DOHH2 (cell line): ENCODE data around the gene ASB1.

Experiments used
- CTCF ChIP-seq: fragments of 200-600 bp; sonication (generic); IDR thresholded peaks from one replicate; pipeline ENCODE4 v1.5.1; 2014; ENCODE audit warnings: antibody characterized with exemption, mild to moderate bottlenecking, low read depth, low read length; ENCODE audit not compliant: poor library complexity, severe bottlenecking
- EZH2phosphoT487 ChIP-seq: fragments of 200-600 bp; sonication (generic); IDR thresholded peaks from 2 replicates; pipeline ENCODE4 v1.6.1; 2017; ENCODE audit warnings: borderline replicate concordance, mild to moderate bottlenecking, antibody characterized with exemption, low read length, moderate library complexity, mixed read lengths

- no peak for TF ChIP-seq CTCF
- TF ChIP-seq EZH2phosphoT487: no peak
These were observed 29.7 kb downstream of the ASB1 start for GRCh38 chr2:238456449-238456848.
